Activated CD4-positive, CD25-positive, alpha-beta regulatory T cell treated with anti-CD3 and anti-CD28 coated beads, Interleukin-2, amount 50 U/mL, for 72 hours (primary cell): ENCODE data around the gene GLOD5.

Experiments used
- DNase-seq: peaks from one replicate; pipeline ENCODE4 v3.0.0; 2021

The GLOD5 gene

DNA sequence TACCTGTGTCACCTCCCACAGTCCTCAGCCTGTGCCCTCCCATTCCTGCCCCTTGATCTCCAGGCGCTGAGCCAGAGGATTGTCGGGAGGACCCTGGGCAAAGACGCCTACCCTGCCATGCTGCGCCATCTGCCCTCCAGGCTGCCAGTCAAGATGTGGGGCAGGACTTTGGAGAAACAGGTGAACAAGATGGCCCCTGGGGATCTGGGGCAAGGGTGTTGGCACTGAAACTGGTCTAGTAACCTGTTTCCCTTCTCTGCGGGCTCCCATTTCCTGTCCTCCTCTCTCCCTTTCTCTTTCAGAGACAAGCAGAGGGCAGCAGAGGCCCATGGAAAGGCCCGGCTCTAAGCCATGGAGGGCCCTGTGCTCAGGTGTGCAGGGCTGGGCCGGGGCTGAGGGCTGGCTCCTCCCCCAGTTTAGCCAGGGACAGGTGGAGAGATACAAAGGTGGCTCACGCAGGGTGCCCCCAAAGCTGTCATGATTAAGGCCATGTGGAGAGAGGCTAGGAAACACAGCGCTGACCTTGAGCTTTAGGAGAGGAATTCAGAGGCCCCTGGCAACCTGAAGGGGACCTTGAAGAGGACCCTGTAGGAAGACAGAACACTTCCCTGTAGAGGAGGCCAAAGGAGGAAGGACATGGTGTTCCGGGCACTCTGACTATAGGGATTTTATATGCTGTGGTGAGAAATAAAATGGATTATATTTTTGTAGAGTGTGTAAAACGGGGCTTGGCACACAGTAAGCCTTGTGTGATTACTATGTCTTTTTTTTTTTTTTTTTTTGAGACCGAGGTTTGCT lies at the start of gene GLOD5:
Gene GLOD5 (plus strand): TSS at position 74 of the 798 bp plus-strand sequence. CDS start 44 bp downstream, at position 118.
- DNase-seq: no peak

DNA sequence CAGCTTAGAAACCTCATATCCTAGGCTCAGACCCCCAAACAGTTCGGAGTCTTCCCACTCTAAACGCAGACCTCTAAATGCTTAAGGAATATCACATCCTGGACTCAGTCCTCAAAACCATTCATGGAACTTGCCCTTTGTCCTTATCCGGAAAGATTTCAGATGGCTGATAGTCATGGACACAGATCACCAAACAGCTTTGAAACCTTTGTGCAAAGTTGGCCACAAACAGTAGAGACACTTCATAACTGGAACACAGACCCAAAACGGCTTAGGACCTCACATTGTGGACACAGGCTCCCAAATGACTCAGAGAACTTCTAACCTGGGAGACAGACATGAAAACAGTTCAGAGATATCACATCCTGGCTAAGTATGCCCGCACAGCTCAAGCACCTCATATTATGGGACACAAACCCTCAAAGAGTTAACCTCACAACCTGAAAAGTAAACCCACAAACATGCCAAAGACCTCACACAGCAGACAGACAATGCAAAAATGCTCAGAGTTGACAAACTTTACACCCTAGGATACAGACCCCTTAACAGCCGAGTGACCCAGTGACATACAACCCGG lies 49.5 kb upstream of the GLOD5 start:
- DNase-seq: no peak

DNA sequence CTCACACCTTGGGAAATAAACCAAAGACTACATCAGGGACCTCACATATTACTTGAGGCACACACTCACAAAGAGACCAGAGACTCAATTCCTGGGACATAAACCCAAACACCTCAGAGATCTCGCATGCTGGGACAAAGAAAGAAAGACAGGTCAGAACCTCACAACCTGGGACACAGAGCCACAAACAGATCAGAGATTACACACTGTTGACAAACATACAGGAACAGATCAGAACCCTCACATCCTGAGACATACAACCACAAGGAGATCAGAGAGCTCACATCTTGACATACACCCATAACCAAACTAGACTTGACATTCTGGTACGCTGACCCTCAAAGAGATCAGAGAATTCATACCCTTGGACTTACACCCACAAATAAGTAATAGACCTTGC lies 47.7 kb upstream of the GLOD5 start:
- no peak for DNase-seq

DNA sequence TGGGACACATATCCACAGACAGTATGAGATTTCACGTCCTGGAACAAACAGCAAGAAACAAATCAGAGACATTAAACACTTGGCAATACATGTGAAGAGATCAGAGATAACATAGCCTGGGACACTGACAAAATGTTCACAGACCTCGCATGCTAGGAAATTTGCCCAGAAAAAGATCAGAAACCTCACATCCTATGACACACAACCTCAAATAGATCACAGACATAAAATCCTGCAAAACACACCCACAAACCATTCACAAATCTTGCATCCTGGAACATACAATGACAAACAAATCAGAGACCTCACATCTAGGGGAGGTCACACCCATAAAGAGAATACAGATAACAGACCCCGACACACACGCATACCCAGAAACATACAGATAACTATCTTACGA lies 47.0 kb upstream of the GLOD5 start:
- DNase-seq: no peak

DNA sequence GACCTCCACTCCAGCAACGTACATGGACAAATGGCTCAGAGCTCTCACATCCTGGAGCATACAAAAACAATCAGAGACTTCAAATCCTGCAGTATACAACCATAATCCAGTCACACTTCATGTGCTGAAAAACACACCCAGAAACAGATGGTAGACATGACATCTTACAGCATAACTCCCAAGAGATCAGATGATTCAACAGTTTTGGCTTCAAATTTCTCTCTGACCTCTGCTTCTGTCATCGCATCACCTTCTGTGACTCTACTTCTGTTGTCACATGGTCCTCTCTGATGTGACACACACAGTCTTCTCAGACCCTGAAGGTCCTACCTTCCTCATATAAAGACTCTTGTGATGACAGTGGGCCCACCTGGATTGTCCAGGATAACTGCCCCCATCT lies 46.5 kb upstream of the GLOD5 start:
- DNase-seq: no peak

DNA sequence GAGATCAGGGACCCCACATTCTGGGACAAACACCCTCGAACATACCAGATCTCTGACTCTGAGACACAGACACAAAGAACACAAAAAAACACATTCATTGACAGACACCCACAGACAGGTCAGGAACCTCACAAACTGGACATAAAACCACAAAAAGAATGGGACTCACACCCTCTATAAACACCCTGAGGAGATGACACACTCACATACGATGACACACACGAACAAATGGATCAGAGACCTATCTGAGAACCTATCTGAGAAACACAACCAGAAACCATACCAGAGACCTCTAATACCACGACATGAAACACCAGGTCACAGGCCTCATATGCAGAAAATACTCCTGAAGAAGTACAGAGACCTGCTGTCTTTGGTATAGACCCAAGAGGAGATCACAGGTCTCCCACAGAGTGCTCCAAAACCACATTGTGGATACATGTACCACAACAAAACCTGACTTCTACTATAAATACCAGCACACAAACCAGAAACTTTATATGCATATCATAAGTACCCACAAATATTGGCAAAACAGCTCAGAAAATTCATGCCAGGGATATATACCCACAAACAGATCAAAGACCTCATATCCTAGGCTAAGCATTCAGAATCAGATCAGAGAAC lies 45.6 kb upstream of the GLOD5 start:
- no peak for DNase-seq

DNA sequence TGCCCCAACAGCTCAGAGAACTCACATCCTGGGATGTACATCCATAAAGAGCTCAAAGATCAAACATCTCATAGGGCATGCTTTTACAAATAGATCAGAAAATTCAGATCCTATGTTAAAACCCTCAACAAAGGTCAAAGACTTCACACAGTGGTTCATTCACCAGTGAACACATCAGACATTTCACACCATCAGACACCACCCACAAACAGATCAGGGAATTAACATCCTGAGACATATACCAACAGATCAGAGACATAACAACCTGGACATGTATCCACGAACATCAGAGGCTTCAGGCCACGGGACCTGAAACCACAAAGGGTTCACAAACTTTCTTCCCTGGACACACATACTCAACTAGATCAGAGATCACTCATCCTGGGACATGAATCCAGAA lies 41.6 kb upstream of the GLOD5 start:
- no peak for DNase-seq

DNA sequence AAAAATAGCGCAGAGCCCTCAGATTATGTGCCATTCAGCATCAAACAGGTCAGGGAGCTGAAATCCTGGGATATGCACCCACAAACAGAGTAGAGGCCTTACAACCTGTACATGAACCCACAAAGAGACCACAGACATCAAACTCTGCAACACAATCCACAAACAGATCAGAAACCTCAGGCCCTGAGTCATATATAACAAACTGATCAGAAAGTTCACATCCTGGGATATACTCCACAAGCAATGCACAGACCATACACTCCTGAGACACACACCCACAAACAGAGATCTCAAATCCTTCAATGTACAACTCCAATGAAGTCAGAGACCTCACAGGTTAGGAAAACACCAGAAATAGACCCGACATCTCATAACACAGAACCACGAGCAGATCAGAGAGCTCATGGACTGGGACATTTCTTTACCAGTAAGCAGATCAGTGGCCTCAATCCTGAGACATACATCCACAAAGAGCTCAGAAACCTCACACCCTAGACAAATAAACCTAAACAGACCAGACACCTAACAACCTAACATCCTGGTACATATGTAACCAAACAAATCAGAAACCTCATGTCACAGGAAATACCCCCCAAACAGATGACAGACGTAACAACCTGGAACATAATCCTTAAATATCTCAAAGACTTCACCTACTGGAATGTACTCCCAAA lies 40.8 kb upstream of the GLOD5 start:
- no peak for DNase-seq

DNA sequence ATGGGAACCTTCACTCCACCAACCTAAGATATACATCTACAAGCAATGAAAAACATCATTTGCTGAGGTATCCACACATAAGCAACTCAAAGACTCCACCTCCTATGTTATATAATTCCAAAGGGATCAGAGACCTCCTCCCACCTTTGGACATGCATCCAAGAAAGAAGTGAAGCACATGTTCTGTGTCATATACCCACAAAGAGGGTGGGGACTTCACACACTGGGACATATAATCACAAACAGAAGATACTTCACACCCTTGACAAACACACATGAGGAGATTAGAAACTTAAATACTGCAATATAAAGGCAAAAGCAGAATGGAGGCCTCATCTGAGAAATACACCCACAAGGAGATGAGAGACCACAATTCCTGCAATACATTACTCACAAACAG lies 39.6 kb upstream of the GLOD5 start:
- DNase-seq: no peak

DNA sequence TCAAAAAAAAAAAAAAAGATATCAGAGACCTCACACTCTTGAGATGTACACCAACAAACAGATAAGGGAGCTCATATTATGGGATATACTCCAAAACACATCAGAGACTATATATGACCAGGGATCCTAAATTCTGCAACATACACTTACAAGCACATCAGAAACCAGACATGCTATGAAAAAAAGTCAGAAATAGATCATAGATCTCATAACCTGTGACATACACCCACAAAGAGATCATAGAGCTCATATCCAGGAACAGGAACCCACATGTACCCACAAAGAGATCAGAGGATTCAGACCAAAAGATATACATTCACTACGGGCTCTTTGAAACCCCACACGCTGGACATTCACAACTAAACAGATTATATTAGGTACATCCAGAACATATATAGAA lies 35.0 kb upstream of the GLOD5 start:
- DNase-seq: no peak

DNA sequence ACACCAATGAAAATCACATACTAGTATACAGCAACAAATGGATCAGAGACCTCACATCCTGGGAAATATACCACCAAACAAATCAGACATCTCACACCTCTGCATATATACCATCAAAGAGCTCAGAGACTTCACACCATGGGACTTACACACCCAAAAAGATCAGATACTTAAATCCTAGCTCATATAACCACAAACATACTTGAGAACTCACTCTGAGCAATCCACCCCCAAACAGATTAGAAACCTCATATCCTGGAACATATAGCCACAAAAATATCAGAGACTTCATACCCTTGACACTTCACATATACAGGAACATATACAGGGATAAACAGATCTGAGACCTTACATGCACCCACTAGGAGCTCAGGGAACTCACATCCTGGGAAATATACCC lies 32.9 kb upstream of the GLOD5 start:
- no peak for DNase-seq

DNA sequence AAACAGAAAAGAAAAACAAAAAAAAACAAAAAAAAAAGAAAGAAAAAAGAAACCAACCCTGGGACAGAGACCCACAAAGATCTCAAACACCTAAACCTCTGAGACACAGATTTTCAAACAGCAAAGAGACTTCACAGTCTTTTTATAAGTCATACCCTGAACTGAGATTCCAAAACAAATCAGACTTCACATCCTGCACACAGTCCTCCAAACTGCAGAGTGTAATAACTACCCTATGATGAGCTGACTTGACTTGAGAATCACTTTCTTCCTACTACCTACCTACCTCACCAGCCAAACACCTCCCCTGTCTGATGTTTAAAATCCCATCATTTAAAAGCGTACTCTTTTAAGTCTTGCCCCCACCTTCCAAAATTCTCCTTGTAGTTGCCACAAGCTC lies 25.2 kb upstream of the GLOD5 start:
- DNase-seq: no peak

DNA sequence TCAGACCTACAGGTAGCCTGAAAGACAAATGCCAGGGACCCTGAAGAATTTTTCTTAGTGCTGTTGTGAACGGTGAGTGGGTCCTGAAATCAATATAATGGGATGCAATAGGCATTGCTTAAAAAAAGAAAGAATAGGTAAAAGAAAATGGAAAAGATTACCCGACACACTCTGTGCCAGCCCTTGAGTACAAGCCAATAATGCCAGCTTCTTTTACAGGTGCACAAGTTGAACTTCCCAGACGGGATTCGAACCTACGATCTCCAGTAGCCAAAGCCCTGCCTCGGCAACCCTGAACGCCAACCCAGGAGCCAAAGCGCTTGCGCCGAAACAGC lies 24.7 kb upstream of the GLOD5 start:
- DNase-seq: no peak

DNA sequence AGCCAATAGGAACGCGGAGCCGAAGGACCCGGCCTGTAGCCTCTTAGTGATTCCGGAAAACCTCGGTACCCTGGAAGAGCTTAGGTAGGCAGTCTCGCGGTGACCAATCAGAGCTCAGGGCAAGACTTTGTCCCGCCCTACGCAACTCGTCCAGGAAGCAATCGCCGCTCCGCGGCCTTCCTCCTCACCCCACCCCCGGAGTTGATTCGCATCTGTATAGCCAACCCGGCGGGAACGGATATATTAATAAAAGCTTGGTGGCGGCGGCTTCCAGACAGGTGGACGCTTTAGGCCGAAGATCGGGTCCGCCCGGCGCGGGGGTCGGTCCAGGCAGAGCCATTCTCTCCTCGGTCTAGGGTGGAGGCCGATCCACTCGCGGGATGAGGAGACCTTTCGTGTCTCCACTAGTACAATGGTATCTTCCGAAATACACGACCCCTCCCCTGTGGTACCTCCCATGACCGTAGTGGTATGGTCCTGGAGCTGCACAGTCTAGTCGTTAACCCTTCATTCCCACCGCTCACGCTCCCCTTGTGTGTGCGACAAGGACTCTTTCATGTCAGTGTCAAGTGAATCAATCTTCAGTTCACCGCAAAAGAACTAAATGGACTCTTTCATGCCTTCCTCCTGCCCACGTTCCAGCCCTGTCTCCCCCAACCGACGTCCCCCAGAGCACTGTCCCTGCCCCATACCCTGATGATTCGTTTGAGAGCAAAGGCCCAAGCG lies 24.2 kb upstream of the GLOD5 start:
- peak; percentile 79 for DNase-seq

DNA sequence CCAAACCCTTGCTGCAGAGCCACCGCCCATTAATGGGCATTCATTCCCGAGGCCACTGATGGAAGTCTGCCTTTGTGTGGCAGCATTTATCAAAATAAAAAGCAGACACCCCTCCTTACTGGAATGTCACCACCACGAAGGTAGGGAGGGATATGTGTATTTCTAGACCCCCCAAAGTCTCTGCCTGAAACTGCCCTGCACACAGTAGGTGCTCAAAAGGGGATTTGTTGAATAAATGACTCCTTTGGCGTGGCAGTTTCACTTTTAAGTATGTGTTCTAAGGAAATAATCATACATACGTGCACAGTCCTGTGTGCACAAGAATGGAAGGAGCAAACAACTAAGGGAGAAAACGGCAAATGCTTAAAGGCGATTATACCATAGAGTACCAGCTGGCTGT lies 23.6 kb upstream of the GLOD5 start:
- no peak for DNase-seq

DNA sequence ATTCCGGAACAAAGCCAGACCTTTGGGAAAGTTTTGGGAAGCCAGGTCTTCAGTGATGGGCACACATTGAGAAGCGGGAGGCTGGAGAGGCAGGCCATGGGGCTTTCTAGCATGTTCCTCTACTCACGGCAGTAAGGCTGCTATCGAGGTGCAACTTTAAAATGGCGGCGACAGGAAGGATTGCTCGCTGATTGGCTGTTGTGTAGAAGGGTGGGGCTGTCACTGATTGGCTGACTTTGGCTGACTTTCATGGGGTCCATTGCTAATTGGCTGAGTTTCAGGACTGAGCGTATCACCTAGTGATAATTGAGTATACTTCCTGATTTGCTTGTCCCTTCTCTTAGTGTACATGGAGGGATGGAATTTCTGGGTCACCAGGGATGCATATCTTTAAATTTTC lies 19.7 kb upstream of the GLOD5 start:
- DNase-seq: no peak

DNA sequence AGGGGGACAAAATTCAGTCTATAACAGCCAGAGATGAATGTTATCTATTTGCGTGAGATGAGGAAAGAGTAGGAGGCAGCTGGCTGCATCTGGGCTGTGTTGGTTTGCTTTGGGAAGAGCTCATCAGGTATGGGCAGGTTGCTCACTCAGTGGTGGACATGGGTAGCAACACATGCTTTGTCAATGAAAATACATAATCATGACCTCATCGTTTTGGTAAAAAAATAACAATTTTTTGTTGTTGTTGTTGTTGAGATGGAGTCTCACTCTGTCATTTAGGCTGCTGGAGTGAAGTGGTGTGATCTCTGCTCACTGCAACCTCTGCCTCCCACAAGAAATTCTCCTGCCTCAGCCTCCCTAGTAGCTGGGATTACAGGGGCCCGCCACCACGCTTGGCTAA lies 16.3 kb upstream of the GLOD5 start:
- no peak for DNase-seq

DNA sequence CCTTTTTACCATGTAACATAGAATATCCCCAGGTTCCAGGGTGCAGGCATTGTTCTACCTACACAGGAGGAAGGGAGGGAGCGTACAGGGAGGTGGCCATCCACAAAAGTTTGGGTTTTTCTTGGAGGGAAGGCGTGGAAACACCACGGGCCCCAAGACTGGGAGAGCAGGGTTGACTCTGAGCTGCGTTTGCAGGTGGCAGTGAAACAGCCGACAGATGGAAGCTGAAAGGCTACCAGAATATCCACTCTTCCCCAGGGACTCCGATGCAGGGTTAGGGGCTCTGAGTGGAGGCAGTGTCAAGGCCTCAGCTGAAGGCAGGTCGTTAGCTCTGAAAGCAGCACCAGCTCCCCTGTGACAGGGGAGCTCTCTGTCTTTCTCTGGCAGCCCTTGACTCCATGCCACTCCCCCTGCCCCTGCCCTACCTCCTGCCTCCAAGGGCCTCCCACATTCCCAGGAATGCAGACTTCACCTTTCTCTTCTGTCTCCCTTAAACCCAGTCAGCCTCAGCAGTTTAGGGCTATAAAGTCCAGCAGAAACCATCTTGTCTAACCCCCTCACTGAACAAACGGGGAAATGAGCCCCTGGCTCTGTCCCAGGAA lies 14.0 kb upstream of the GLOD5 start:
- DNase-seq: no peak

DNA sequence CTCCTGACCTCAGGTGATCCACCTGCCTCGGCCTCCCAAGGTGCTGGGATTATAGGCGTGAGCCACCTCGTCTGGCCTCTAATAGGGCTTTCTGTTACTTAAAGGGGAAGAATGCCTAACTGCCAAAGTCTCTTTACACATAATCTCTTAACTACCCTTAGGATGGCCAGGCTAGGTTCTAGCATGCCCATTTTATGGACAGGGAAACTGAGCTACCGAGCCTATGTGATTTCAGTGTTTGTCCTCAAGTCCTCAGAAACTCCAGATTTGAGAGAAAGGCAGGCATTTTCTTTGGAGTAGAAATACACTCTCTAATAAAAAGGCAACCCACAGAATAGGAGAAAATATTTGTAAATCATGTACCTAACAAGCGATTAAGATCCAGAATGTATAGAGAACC lies 12.4 kb upstream of the GLOD5 start:
- no peak for DNase-seq

DNA sequence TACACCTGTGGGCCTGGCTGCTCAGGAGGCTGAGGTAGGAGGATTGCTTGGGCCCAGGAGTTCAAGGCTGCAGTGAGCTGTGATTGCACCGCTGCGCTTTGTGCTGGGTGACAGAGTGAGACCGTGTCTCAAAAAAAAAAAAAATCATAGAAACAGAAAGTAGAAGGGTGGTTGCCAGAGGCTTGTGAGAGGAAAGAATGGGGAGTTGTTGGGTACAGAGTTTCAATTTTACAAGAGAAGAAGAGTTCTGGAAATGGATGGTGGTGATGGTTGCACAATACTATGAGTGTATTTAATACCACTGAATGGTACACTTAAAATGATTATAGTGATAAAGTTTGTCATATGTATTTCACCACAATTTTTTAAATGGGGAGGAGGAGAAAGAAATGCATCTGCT lies 10.2 kb upstream of the GLOD5 start:
- DNase-seq: no peak

DNA sequence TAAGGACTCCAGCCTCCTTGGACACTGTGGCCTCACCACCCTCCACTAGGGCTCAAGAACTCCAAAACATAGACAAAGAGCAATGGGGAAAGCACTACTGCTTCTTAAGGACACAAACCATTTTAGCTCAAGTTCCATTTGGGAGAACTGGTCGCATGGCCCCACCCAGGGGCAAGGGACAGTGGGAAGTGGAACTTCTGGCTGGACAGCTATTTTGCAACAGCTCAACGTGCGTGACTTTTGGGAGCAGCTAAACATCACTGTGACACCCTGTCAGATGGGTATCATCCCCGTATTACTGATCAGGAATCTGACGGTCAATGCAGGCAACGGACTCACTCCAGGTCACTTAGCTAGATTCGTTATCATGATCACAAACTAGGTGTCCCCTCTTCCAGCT lies 9.0 kb upstream of the GLOD5 start:
- no peak for DNase-seq

DNA sequence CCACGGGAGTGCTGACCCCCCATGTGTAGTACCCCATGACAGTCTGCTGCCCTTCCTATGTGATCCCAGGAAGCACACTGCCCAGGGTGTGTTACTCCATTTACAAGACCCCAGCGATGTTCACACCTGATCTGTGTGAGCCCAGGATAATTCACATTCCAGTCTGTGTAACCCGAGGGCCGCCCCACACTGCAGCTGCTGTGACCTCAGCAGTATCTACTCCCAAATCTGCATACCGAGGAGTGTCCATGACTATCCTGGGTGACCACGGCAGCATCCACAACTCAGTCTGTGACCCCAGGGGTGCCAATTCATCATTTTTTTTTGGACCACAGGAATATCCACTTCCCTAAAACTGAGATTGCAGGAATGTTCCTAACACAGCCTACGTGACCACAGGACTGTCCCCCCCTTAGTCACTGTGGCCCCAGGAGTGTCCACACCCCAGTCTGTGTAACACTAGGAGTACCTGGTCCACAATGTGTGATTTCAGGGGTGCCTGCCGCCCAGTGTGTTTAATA lies 7.8 kb upstream of the GLOD5 start:
- no peak for DNase-seq

DNA sequence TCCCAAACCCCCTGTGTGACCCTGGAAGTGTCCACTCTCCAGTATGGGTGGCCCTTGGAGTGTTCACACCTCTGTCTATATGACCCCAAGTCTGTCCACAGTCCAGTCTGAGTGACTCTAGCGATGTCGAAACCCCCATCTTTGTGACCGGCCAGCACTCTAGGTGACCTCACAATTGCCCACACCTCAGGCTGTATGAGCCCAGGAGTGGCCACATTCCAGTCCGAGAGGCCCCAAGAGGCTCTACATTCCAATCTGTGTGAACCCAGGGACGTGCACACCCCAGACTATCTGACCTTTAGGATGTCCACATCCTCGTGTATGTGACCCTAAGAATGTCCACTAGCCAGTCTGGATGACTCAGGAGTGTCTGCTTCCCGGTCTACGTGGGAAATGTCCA lies 7.3 kb upstream of the GLOD5 start:
- no peak for DNase-seq
